ENCODE results near the gene DLGAP1. TPM values are rescaled to one million over a fixed set of nuclear protein-coding genes. Genes with fewer than 3 reads are reported as not detected.
"Not testable (repeated sequence)": the region's sequence is repeated elsewhere in the genome, so short reads cannot be mapped to it uniquely, and the experiment has no call there.

DLGAP1 gene
- polyA plus RNA-seq, 4 donors, result 3.9 to 7.5 (median 5.2) TPM

GRCh38 chr18:3619746-3620145 lies 835.4 kb downstream of the DLGAP1 start:
- DNase-seq (ENCODE audit: low read depth in 4 of 4, low spot score in 3 of 4), result no peak

- no peak for DNase-seq (ENCODE audit: low read depth in 4 of 4, low spot score in 3 of 4)
These were observed 835.9 kb downstream of the DLGAP1 start for GRCh38 chr18:3619222-3619621.

- DNase-seq (ENCODE audit: low read depth in 4 of 4, low spot score in 3 of 4), result no peak
These were observed 838.4 kb downstream of the DLGAP1 start for GRCh38 chr18:3616744-3617143.

- no peak for DNase-seq (ENCODE audit: low read depth in 4 of 4, low spot score in 3 of 4)
These were observed 839.0 kb downstream of the DLGAP1 start for GRCh38 chr18:3616142-3616541.

DNA sequence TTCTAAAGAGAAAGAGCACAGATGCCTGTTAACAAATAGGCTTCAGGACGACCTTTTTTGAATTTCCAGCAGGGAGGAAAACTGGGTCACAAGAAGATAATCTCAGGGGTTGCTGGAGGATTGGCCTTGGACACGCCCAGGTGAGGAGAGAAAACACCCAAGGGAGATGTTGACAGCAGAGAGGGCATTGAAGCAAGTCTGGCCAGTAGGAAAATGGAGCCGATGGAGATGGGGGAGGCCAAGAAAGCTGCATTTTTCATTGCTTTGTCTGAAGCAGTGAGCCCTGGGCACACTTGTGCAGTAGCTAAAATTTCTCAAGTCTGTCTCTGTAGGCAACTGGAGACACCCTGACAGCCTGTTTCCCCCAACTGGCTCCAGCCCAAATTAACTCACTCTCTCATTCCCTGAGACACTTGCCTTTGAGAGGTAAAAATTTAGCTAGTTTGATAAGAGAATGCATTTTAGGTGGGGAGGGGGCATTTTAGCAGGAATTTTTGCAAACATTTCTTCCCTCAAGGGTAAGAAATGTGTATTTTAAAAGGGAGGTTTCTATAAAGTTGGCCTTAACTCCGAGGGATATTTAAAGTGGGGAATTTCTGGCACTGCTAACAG lies 839.6 kb downstream of the DLGAP1 start:
- no peak for DNase-seq (ENCODE audit: low read depth in 4 of 4, low spot score in 3 of 4)

GRCh38 chr18:3612315-3612714 lies 842.8 kb downstream of the DLGAP1 start:
- no peak for DNase-seq (ENCODE audit: low read depth in 4 of 4, low spot score in 3 of 4)

GRCh38 chr18:3611313-3612090 lies 843.6 kb downstream of the DLGAP1 start:
- DNase-seq (ENCODE audit: low read depth in 4 of 4, low spot score in 3 of 4), result no peak

GRCh38 chr18:3610813-3611212 lies 844.3 kb downstream of the DLGAP1 start:
- no peak for DNase-seq (ENCODE audit: low read depth in 4 of 4, low spot score in 3 of 4)

DNA sequence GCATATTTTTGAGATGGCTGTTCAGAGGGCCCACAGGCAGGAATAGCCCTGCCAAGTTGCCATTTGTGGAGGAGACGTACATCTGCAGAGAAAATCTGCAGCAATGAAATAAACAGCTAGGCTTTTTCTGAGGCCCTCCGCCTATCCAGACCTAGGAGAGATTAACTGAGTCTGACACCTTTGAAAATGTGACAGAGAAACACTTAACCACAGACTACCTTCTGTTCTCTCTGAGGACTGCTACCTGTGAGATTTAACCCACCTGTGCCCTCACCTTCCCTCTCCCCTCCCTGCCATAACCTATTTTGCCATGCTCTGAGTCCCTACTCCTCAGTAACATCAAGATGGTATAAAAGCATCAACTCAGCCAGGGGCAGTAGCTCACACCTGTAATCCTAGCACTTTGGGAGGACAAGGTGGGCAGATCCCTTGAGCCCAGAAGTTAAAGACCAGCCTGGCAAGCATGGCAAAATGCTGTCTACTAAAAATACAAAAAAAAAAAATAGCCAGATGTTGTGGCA lies 844.9 kb downstream of the DLGAP1 start:
- DNase-seq (ENCODE audit: low read depth in 4 of 4, low spot score in 3 of 4), result no peak

DNA sequence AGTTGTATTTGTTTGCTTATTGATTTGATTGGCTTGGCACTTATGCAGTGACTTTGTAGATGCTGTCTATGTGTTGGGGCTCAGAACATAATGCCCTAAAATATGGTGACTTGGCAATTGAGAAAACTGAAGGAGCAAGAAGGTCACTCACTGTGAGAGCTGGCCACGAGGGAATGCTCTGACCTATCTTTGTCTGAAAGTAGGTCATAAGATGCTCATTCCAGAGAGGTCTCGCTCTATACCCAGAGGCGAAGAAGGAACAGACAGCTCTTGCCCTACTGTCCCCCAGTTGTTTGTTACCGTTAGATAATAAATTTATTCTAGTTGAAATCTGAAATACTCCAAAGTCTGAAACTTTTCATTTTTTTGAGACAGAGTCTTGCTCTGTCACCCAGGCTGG lies 846.6 kb downstream of the DLGAP1 start:
- DNase-seq (ENCODE audit: low read depth in 4 of 4, low spot score in 3 of 4), result no peak

- not testable (repeated sequence) for DNase-seq (ENCODE audit: low read depth in 4 of 4, low spot score in 3 of 4)
These were observed 847.0 kb downstream of the DLGAP1 start for GRCh38 chr18:3608099-3608453.

DNA sequence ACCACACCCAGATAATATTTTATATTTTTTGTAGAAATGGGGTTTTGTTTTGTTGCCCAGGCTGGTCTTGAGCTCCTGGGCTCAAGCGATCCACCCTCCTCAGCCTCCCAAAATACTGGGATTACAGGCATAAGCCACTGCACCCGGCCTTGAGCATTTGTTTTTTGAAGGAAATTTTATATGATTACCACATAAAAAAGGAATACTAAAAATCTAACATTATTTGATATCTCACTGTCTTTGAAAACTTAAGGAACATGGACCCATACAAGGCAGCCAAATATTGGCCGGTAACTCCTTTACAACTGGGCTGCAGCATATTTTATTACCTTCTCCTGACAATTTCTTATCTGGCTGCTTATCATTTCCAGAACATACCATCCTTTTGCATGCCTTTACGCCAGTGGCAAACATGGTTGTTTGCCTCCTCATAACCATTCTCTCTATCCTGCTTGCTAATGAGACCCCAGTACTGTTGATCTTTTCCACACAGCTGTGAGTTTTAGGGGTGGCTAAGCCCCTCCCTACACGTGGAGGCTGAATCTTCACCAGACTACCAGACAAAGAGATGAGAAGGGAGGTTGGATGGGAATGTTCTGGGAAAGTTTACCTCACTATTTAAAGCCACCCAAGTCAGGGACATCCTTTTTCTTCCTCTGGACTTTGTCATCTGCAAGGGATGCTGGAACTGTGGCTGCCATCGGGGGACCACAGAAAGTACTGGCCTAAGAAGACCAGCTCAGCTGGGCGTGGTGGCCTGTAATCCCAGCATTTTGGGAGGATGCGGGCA lies 847.6 kb downstream of the DLGAP1 start:
- DNase-seq (ENCODE audit: low read depth in 4 of 4, low spot score in 3 of 4), result no peak

DNA sequence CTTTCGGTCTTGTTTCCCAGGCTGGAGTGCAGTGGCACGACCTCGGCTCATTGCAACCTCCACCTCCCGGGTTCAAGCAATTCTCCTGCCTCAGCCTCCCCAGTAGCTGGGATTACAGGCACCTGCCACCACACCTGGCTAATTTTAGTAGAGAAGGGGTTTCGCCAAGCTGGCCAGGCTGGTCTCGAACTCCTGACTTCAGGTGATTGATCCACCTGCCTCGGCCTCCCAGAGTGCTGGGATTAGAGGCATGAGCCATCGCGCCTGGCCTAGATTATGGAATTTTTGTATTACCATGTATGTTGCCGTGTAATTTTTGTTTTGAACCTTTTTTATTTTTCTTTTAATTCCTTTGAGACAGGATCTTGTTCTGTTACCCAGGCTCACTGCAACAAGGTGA lies 848.2 kb downstream of the DLGAP1 start:
- not testable (repeated sequence) for DNase-seq (ENCODE audit: low read depth in 4 of 4, low spot score in 3 of 4)

DNA sequence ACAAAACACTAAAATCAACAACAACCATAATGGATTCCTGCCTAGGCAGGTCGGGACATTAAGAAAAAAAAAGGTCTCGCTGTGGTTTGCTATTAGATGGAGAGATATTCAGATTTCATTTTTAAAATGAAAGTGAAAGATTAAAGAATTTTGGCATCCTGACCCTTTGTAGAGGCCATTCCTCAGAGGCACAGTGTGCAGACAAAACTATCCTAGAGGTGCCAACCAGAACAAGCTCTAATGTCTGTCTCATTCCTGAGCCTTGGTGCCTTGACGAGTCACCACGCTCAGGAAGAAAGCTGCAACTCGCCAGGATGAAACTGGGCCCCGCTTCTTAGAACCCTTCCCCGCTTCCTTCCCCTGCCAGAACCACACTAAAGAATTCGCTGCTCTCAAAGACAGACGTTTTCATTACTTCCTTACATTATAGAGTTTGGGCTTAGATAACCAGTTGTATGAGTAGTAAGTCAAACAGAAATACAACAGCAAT lies 849.1 kb downstream of the DLGAP1 start:
- DNase-seq (ENCODE audit: low read depth in 4 of 4, low spot score in 3 of 4), result no peak

DNA sequence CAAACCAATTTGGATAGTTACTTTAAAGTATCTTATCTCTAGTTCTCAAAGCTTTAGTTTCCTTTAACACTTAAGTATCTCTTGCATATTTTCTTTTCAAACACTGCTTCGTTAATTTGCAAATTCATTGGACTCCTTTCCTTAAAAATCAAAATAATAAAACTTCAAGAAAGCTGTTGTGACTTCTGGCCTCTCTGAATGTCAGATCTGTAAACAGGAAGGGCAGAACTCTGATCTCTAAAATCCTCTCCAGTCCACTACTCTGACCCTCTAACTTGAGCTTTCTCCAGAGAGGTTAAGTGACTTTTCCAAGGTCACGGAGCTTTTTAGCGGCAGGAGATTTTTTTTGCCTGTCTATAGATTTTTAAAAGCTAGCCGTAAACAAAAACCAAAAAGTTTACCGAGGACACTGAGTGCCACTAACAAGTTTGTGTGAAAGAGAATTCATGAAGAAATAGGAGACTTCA lies 849.6 kb downstream of the DLGAP1 start:
- DNase-seq (ENCODE audit: low read depth in 4 of 4, low spot score in 3 of 4), result no peak

- DNase-seq (ENCODE audit: low read depth in 4 of 4, low spot score in 3 of 4), result no peak
These were observed 850.4 kb downstream of the DLGAP1 start for GRCh38 chr18:3604498-3605408.

DNA sequence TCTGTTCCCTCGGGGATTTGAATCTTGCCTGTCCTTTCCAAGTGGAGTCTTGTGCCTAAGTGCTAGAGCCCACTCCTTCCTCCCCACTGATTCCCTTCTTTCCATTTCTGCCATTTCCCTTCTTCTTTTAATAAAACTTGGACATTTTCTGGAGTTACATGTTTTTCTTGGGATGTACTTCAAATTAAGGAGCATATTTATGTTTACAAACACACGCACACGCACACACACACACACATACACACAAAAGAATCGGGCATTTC lies 850.9 kb downstream of the DLGAP1 start:
- no peak for DNase-seq (ENCODE audit: low read depth in 4 of 4, low spot score in 3 of 4)

- DNase-seq (ENCODE audit: low read depth in 4 of 4, low spot score in 3 of 4), result no peak
These were observed 851.5 kb downstream of the DLGAP1 start for GRCh38 chr18:3603421-3604234.

DNA sequence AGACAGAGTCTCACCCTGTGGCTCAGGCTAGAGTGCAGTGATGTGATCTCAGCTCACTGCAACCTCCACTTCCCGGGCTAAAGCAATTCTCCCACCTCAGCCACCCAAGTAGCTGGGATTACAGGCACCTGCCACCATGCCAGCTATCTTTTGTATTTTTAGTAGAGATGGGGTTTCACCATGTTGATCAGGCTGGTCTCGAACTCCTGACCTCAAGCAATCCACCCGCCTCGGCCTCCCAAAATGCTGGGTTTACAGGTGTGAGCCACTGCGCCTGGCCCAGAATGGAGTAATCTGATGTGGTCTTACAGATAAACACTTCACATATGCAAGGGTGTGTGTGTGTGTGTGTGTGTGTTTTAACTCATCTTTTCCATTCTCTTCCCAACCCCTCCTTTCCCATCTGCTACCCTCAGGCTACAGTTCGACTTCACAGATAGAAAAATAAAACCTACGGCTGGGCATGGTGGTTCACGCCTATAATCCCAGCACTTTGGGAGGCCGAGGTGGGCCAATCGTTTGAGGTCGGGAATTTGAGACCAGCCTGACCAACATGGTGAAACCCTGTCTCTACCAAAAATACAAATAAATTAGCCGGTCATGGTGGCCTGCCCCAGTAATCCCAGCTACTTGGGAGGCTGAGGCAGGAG lies 853.9 kb downstream of the DLGAP1 start:
- DNase-seq (ENCODE audit: low read depth in 4 of 4, low spot score in 3 of 4), result not testable (repeated sequence)
